Heart right ventricle (tissue), 16 donors: ENCODE measurements around the gene CTNNAL1. TPM values are rescaled to one million over a fixed set of nuclear protein-coding genes. Genes with fewer than 3 reads are reported as not detected.

Source experiments
- ATAC-seq, 8 donors: fragments of 200-7000 bp; cut with Tn5 transposase; one replicate each; pipeline ENCODE4 v1.9.1; 2020; ENCODE audit warnings: mild to moderate bottlenecking in 8 of 8, moderate library complexity in 8 of 8, moderate number of reproducible peaks in 1 of 8
- DNase-seq, 2 donors: peaks; one replicate each; pipeline ENCODE4 v3.0.0-alpha.2; 2020
- H3K27ac ChIP-seq, 10 donors: fragments of 200-600 bp; sonication (generic) in 2 of 10; one replicate each; pipeline versions ENCODE4 v1.5.0 to v1.8.0; 2020 to 2022; ENCODE audit warnings: mild to moderate bottlenecking in 3 of 10
- H3K27me3 ChIP-seq, 7 donors: fragments of 200-600 bp; one replicate each; pipeline ENCODE4 v1.8.0; 2021 to 2022; ENCODE audit warnings: mild to moderate bottlenecking in 2 of 7
- H3K36me3 ChIP-seq, 9 donors: fragments of 200-600 bp; sonication (generic) in 1 of 9; one replicate each; pipeline versions ENCODE4 v1.5.0 to v1.8.0; 2020 to 2022; ENCODE audit warnings: mild to moderate bottlenecking in 2 of 9
- H3K4me1 ChIP-seq, 9 donors: fragments of 200-600 bp; sonication (generic) in 1 of 9; one replicate each; pipeline versions ENCODE4 v1.5.0 to v1.8.0; 2020 to 2022; ENCODE audit warnings: mild to moderate bottlenecking in 4 of 9
- H3K4me3 ChIP-seq, 10 donors: fragments of 200-600 bp; sonication (generic) in 2 of 10; one replicate each; pipeline versions ENCODE4 v1.5.0 to v1.8.0; 2020 to 2022; ENCODE audit warnings: mild to moderate bottlenecking in 7 of 10, moderate library complexity in 2 of 10
- H3K9me3 ChIP-seq, 11 donors: fragments of 200-600 bp in 10 of 11; sonication (generic) in 2 of 11; one replicate each; pipeline versions ENCODE4 v1.5.0 to v1.8.0; 2013 to 2022; ENCODE audit warnings: mild to moderate bottlenecking in 2 of 11, control low read depth in 1 of 11, moderate library complexity in 1 of 11
- WGBS, 2 donors: extraction: QIAGEN DNeasy Blood & Tissue Kit; methylation state at CpG; one replicate each; pipeline ENCODE4 v1.1.7; 2013; ENCODE audit warnings: inconsistent platforms in 1 of 2; 5-methylcytosine and 5-hydroxymethylcytosine counted together
- intact Hi-C, 10 donors: fragments of 100-400 bp; cut with DNase I; formaldehyde crosslinking; loops; one replicate each; pipeline versions ENCODE4 v1.11.1 to v1.14.2; 2022
- polyA plus RNA-seq, 2 donors: library from polyadenylated mRNA; stranded (reverse); fragments of 200-250 nt; gene quantifications; one replicate each; pipeline ENCODE4 v1.2.3, GENCODE V29; 2013
- total RNA-seq, 10 donors: library from RNA; stranded (reverse); fragmentation: NEBNext Ultra II Directional in 3 of 10; extraction: Animal tissue kit (Norgen Biotek cat#: 25700) in 3 of 10; gene quantifications; one replicate each; pipeline versions ENCODE4 v1.2.1 to v1.2.4, GENCODE V29; 2021 to 2023
- TF ChIP-seq, protein P1 (sequence below), 9 donors: fragments of 200-600 bp; sonication (generic) in 2 of 9; IDR thresholded peaks; one replicate each; pipeline versions ENCODE4 v1.5.0 to v1.8.0; 2021 to 2022; ENCODE audit warnings: antibody characterized with exemption in 9 of 9, mild to moderate bottlenecking in 5 of 9, moderate library complexity in 1 of 9
- donor health status: Arrhythmogenic right ventricular cardiomyopathy.
- donor health status: ischemic (EF 13 %, LVEDD 7.1; RV severe dilation, severe dysfunction).
- donor health status: healthy with polysubstance abuse.
- donor health status: DM: no; HTN: yes; CAD: no.
- donor health status: DM: no; HTN: no; CAD: no.
- donor health status: ischemic (EF 25% LVEDD 6.9; RV normal size, moderate dysfunction).
- donor health status: ischemic (EF 25% LVEDD 5.7; RV mildly dilated, moderate dysfunction).
- donor health status: healthy.
- donor health status: DM: yes; HTN: yes; CAD: no.
- donor health status: Ischemic cardiomyopathy.
- donor health status: ischemic (EF 35%, LVEDD 5.7; RV mildly dilated, moderate dysfunction).
- donor health status: nonischemic (EF 11% LVEDD 7.7; RV severe dilation, severe dysfunction).
- donor health status: DM: yes; HTN: yes; CAD: no.
- donor health status: PGD.
- donor health status: ischemic (EF 29% LVEDD 5.4; RV normal size, mild dysfunction).
- donor health status: nonischemic (EF 23%, LVEDD 6.1; RV moderate dilation, normal function).

Gene CTNNAL1
- total and polyA plus RNA-seq, 12 donors: 42.7 to 115 (median 63.2) TPM

DNA sequence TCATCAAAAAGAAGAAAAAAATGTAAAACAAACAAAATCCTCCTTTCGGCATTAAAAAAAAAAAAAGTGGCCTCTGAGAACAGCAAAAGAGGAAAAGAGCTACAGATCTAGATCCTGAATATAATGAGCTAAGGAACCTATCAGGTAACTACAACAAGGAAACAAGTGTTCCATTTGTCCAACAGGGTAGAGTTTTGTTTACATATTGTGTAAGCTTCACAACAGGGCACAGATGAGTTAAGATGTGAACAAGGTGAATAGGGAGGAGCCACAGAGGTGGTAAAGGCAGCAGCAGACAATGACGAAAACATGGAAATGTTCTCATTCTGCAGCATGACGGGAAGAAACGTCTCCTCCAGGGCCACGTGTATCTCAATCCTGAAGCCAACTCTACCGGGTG lies 93.8 kb downstream of the CTNNAL1 start:
- Histone ChIP-seq H3K4me3 (no peak overlapping the region), H3K4me1 (no peaks in the 10 kb centered on the region), H3K9me3 (no peaks in the 10 kb centered on the region), H3K27ac (no peak overlapping the region), H3K27me3 (no peaks in the 10 kb centered on the region), H3K36me3 (peaks cover 0 to 100% (median 57%) of the 10 kb centered on the region in 9 donors)
- intact Hi-C loops: loop anchor here in 1 of 10 donors (10.0 kb wide), 1 partner anchor 45 kb away; no protein-coding TSS in a partner anchor
- DNase-seq (no peak), ATAC-seq (no peak)
- WGBS, 2 donors: 90 to 95% methylated on average over 6 of the region's 6 CpGs
- TF ChIP-seq, protein P1, sequence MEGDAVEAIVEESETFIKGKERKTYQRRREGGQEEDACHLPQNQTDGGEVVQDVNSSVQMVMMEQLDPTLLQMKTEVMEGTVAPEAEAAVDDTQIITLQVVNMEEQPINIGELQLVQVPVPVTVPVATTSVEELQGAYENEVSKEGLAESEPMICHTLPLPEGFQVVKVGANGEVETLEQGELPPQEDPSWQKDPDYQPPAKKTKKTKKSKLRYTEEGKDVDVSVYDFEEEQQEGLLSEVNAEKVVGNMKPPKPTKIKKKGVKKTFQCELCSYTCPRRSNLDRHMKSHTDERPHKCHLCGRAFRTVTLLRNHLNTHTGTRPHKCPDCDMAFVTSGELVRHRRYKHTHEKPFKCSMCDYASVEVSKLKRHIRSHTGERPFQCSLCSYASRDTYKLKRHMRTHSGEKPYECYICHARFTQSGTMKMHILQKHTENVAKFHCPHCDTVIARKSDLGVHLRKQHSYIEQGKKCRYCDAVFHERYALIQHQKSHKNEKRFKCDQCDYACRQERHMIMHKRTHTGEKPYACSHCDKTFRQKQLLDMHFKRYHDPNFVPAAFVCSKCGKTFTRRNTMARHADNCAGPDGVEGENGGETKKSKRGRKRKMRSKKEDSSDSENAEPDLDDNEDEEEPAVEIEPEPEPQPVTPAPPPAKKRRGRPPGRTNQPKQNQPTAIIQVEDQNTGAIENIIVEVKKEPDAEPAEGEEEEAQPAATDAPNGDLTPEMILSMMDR (IDR thresholded peaks at IDR 0.05): no peak

DNA sequence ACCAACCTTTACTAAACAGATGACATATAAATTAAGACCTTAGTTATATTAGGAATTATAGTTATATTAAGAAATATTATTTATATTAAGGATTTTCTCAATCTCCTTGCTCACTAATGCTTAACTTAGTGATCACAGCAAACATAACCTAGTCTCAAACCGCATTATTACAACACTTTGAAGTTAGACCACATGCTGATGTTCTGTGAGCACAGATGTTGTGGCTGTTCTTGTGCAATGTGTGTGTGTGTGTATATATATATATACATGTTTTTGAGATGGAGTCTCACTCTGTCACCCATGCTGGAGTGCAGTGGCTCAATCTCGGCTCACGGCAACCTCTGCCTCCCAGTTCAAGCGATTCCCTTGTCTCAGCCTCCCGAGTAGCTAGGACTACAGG lies 99.9 kb downstream of the CTNNAL1 start:
- H3K4me3 ChIP-seq: no peak overlapping the region
- intact Hi-C loops: loop anchor here in 1 of 10 donors (10.0 kb wide), 1 partner anchor 51 kb away; no protein-coding TSS in a partner anchor
- H3K9me3 ChIP-seq: no peaks in the 10 kb centered on the region
- WGBS, 2 donors: 92 to 93% methylated on average over 5 of the region's 5 CpGs
- no peak for ATAC-seq
- peaks cover 0 to 100% (median 62%) of the 10 kb centered on the region in 9 donors for H3K36me3 ChIP-seq
- no peak overlapping the region for H3K27ac ChIP-seq
- TF ChIP-seq, protein P1 (IDR thresholded peaks at IDR 0.05): no peak
- DNase-seq: no peak
- H3K4me1 ChIP-seq: no peaks in the 10 kb centered on the region
- no peaks in the 10 kb centered on the region for H3K27me3 ChIP-seq

- WGBS, 2 donors: 44% methylated on average over 1 of the region's 1 CpG
- no peak overlapping the region for H3K4me3 ChIP-seq
- H3K36me3 ChIP-seq: peaks cover 0 to 100% (median 75%) of the 10 kb centered on the region in 9 donors
- no peak overlapping the region for H3K27ac ChIP-seq
- intact Hi-C loops: loop anchor here in 1 of 10 donors (10.0 kb wide), 1 partner anchor 53 kb away; no protein-coding TSS in a partner anchor
- H3K4me1 ChIP-seq: no peaks in the 10 kb centered on the region
- ATAC-seq (no peak), DNase-seq (no peak)
- TF ChIP-seq, protein P1 (IDR thresholded peaks at IDR 0.05): no peak
- H3K9me3 ChIP-seq: no peaks in the 10 kb centered on the region
- H3K27me3 ChIP-seq: no peaks in the 10 kb centered on the region
Observed at GRCh38 chr9:108911820-108912219, 101.5 kb downstream of the CTNNAL1 start.

DNA sequence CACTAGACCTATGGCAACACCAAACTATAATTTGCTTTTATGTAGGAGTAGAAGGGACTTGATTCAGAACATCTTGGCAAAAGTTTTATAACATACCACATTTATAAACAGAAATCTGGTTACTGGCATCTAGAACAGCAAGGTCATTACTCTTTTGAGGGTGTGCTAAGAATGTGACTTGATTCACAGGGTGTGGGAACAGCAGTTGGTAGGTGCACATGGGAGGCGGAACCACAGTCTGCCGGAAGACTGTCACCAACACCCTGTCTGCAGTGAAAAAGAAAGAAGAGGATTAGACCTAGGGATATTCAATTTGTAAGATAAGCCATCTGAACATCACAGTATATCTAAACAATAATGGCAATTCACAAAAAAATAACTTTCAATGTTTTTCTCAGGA lies 102.4 kb downstream of the CTNNAL1 start:
- no peak overlapping the region for H3K27ac ChIP-seq
- no peaks in the 10 kb centered on the region for H3K4me1 ChIP-seq
- H3K27me3 ChIP-seq: no peaks in the 10 kb centered on the region
- H3K9me3 ChIP-seq: no peaks in the 10 kb centered on the region
- no peak overlapping the region for H3K4me3 ChIP-seq
- peaks cover 0 to 100% (median 81%) of the 10 kb centered on the region in 9 donors for H3K36me3 ChIP-seq
- WGBS, 2 donors: 96 to 97% methylated on average over 2 of the region's 2 CpGs
- no peak for DNase-seq
- TF ChIP-seq, protein P1 (IDR thresholded peaks at IDR 0.05): no peak
- intact Hi-C loops: loop anchor here in 1 of 10 donors (10.0 kb wide), 1 partner anchor 54 kb away; no protein-coding TSS in a partner anchor
- ATAC-seq: no peak
